Caco-2 (cell line): Measurements from ENCODE around the gene DNAH8. TPM values are rescaled to one million over a fixed set of nuclear protein-coding genes. Genes with fewer than 3 reads are reported as not detected.

ENCODE experiments used
- BruUV-seq: library from RNA; stranded (reverse); fragments of 400-500 nt; replicated peaks from 2 replicates; lab custom pipeline; 2021; lab: Mats Ljungman, UMichigan
- CTCF ChIA-PET: fragments of 300-600 bp; sonication (Branson Sonifier 250); formaldehyde crosslinking; loops from one replicate; lab custom pipeline; 2022; ENCODE audit warnings: antibody characterized with exemption; lab: Charles Lee
- POLR2A ChIA-PET: fragments of 300-600 bp; sonication (Branson Sonifier 250); formaldehyde crosslinking; loops from one replicate; lab custom pipeline; 2022; ENCODE audit warnings: antibody characterized with exemption; lab: Charles Lee
- DNase-seq, 2 experiments: peaks; one replicate each; pipeline versions ENCODE4 v3.0.0 to v3.0.0-alpha.2; 2020 to 2022
- H3K27me3 ChIP-seq: replicated peaks from 2 replicates; pipeline ENCODE4 v1.6.0; 2011; ENCODE audit warnings: low read length; ENCODE audit not compliant: control insufficient read depth, insufficient read depth
- H3K36me3 ChIP-seq: 2 replicates; pipeline ENCODE4 v1.5.1; 2011; ENCODE audit warnings: low read length; ENCODE audit not compliant: control insufficient read depth, insufficient read depth
- H3K4me1 ChIP-seq: fragments of 250-450 bp; sonication (Bioruptor Pico); 2 replicates; pipeline ENCODE4 v1.5.1; 2020; ENCODE audit warnings: mild to moderate bottlenecking
- H3K4me3 ChIP-seq: 2 replicates; pipeline ENCODE4 v1.5.1; 2011; ENCODE audit warnings: low read depth, mild to moderate bottlenecking, control low read depth, low read length
- H3K9me3 ChIP-seq: fragments of 250-450 bp; sonication (Bioruptor Pico); 2 replicates; pipeline ENCODE4 v1.5.1; 2020; ENCODE audit warnings: mild to moderate bottlenecking, moderate library complexity
- H3K27ac Mint-ChIP-seq: one replicate; pipeline ENCODE4 v1.8.0; 2022; ENCODE audit warnings: mixed read lengths; ENCODE audit not compliant: unreplicated experiment
- H3K27me3 Mint-ChIP-seq: one replicate; pipeline ENCODE4 v1.8.0; 2022; ENCODE audit warnings: mixed read lengths; ENCODE audit not compliant: insufficient read depth, unreplicated experiment
- H3K36me3 Mint-ChIP-seq: one replicate; pipeline ENCODE4 v1.8.0; 2022; ENCODE audit warnings: mild to moderate bottlenecking, mixed read lengths; ENCODE audit not compliant: insufficient read depth, unreplicated experiment
- H3K4me1 Mint-ChIP-seq: one replicate; pipeline ENCODE4 v1.8.0; 2022; ENCODE audit warnings: low read depth, mixed read lengths; ENCODE audit not compliant: unreplicated experiment
- H3K4me3 Mint-ChIP-seq: one replicate; pipeline ENCODE4 v1.8.0; 2022; ENCODE audit warnings: mild to moderate bottlenecking, moderate library complexity, mixed read lengths; ENCODE audit not compliant: unreplicated experiment
- H3K9me3 Mint-ChIP-seq: one replicate; pipeline ENCODE4 v1.8.0; 2022; ENCODE audit warnings: mixed read lengths; ENCODE audit not compliant: unreplicated experiment
- intact Hi-C: fragments of 100-400 bp; cut with micrococcal nuclease; formaldehyde crosslinking; loops from one replicate; pipeline ENCODE4 v1.10.0; 2022; ENCODE audit not compliant: unreplicated experiment
- total RNA-seq: library from RNA; stranded (reverse); gene quantifications from 2 replicates; pipeline ENCODE4 v1.2.3, GENCODE V29; 2022
- TF ChIP-seq, protein P1 (sequence below), 2 experiments: fragments of 200-600 bp in 1 of 2; IDR thresholded peaks; 1 replicate in 1 of 2; 2 replicates in 1 of 2; pipeline versions ENCODE4 v1.5.1 to v1.8.0; 2011 to 2022; ENCODE audit warnings: antibody characterized with exemption in 1 of 2, control low read depth in 1 of 2, inconsistent platforms in 1 of 2, low read depth in 1 of 2, low read length in 1 of 2, mild to moderate bottlenecking in 1 of 2, moderate library complexity in 1 of 2; ENCODE audit not compliant: insufficient read depth in 1 of 2, severe bottlenecking in 1 of 2, unreplicated experiment in 1 of 2

Gene DNAH8
- total RNA-seq, 1 experiment from 2014 or later, result not detected

DNA sequence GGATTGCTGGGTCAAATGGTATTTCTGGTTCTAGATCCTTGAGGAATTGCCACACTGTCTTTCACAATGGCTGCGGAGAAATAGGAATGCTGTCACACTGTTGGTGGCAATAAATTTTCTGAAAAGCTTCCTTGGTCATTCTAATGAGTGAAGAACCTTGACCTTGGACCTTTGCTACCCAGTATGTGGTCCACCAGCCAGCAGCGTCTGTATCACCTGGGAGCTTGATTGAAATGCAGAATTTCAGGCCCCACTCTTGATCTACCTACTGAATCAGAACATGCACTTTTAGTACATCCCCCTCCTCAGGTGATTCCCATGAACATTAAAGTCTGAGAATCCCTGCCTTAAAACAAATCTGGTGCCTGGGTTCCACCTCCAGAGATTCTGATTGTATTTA, 305.9 kb downstream of the DNAH8 start:
- intact Hi-C loops, result no loop called here
- POLR2A ChIA-PET, result no interaction called here
- no TSS peak for BruUV-seq

DNA sequence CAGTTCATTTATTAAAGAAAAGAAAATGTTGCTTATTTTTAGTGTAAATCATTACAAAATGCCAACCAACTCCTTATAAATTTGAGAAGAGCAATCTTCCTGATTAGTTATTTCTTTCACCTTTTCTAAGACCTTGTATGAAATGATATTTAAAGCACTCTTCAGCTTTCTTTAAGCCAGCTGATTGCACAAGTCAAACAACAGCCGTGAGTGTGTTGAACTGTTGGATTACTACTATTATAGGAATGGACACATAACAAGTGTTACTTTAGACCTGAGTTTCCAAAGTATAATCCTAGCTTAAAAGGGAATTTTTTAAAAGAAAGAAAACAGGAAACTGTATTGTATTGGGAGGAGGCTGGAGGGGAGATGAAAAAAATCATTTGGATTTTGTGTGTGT, 306.7 kb downstream of the DNAH8 start:
- POLR2A ChIA-PET, result no interaction called here
- CTCF ChIA-PET, result no interaction called here
- intact Hi-C loops, result no loop called here
- Mint-ChIP-seq H3K4me1 (no peaks in the 10 kb centered on the region), H3K4me3 (no peak overlapping the region), H3K27ac (no peak overlapping the region), H3K27me3 (no peaks in the 10 kb centered on the region), H3K9me3 (no peaks in the 10 kb centered on the region), H3K36me3 (no peaks in the 10 kb centered on the region)
- Histone ChIP-seq H3K36me3 (no peaks in the 10 kb centered on the region), H3K4me3 (no peak overlapping the region), H3K27me3 (no peaks in the 10 kb centered on the region; the same call in 1 of the 2 replicates), H3K9me3 (no peaks in the 10 kb centered on the region), H3K4me1 (no peaks in the 10 kb centered on the region)
- BruUV-seq, result no TSS peak
- no peak for DNase-seq
- TF ChIP-seq, protein P1, sequence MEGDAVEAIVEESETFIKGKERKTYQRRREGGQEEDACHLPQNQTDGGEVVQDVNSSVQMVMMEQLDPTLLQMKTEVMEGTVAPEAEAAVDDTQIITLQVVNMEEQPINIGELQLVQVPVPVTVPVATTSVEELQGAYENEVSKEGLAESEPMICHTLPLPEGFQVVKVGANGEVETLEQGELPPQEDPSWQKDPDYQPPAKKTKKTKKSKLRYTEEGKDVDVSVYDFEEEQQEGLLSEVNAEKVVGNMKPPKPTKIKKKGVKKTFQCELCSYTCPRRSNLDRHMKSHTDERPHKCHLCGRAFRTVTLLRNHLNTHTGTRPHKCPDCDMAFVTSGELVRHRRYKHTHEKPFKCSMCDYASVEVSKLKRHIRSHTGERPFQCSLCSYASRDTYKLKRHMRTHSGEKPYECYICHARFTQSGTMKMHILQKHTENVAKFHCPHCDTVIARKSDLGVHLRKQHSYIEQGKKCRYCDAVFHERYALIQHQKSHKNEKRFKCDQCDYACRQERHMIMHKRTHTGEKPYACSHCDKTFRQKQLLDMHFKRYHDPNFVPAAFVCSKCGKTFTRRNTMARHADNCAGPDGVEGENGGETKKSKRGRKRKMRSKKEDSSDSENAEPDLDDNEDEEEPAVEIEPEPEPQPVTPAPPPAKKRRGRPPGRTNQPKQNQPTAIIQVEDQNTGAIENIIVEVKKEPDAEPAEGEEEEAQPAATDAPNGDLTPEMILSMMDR (IDR thresholded peaks at IDR 0.05; ENCODE audit: insufficient read depth in 1 of 2, low read depth in 1 of 2, low read length in 1 of 2, severe bottlenecking in 1 of 2, unreplicated experiment in 1 of 2), result no peak

More for the DNA sequence above, 305.9 kb downstream of the DNAH8 start:
- no peaks in the 10 kb centered on the region for H3K9me3 ChIP-seq
- no peak overlapping the region for H3K4me3 ChIP-seq
- no peaks in the 10 kb centered on the region for H3K4me1 ChIP-seq
- no peaks in the 10 kb centered on the region for H3K27me3 ChIP-seq
- TF ChIP-seq, protein P1 (IDR thresholded peaks at IDR 0.05; ENCODE audit: insufficient read depth in 1 of 2, low read depth in 1 of 2, low read length in 1 of 2, severe bottlenecking in 1 of 2, unreplicated experiment in 1 of 2), result no peak
- H3K27me3 Mint-ChIP-seq, result no peaks in the 10 kb centered on the region
- no peaks in the 10 kb centered on the region for H3K4me1 Mint-ChIP-seq
- H3K4me3 Mint-ChIP-seq, result no peak overlapping the region
- CTCF ChIA-PET, result no interaction called here
- DNase-seq, result no peak
- peaks cover under 1% of the 10 kb centered on the region for H3K9me3 Mint-ChIP-seq
- no peaks in the 10 kb centered on the region for H3K36me3 Mint-ChIP-seq
- H3K27ac Mint-ChIP-seq, result no peak overlapping the region
- H3K36me3 ChIP-seq, result no peaks in the 10 kb centered on the region

DNA sequence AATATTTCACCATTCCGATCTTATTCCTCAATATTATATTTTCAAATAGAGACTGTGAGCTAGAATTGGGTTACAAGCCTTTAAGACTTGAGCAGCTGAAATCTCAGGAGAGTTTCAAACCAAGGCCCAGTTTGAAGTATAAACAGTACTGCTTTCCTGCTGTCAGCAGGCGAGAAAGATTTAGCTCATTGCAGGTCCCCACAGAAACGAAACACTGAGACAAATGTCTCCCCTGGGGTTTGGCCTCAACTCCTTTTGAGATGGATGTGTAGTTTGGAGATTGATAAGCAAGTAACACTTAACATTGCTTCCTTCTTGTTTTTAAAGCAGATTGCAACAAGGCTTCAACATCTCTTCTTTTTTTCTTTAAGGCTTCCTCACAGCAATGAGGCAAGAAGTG, 311.1 kb downstream of the DNAH8 start:
- H3K4me3 ChIP-seq, result no peak overlapping the region
- intact Hi-C loops, result no loop called here
- peaks cover 5% of the 10 kb centered on the region for H3K36me3 Mint-ChIP-seq
- TF ChIP-seq, protein P1 (IDR thresholded peaks at IDR 0.05; ENCODE audit: insufficient read depth in 1 of 2, low read depth in 1 of 2, low read length in 1 of 2, severe bottlenecking in 1 of 2, unreplicated experiment in 1 of 2), result no peak
- BruUV-seq, result no TSS peak
- H3K4me3 Mint-ChIP-seq, result no peak overlapping the region
- no peaks in the 10 kb centered on the region for H3K9me3 ChIP-seq
- H3K9me3 Mint-ChIP-seq, result no peaks in the 10 kb centered on the region
- no peaks in the 10 kb centered on the region for H3K4me1 ChIP-seq
- no peaks in the 10 kb centered on the region for H3K36me3 ChIP-seq
- POLR2A ChIA-PET, result interaction anchor here (0.6 kb wide), 1 partner anchor 387 kb away, joined by 6 read pairs; no protein-coding TSS in a partner anchor
- no peak overlapping the region for H3K27ac Mint-ChIP-seq
- no peaks in the 10 kb centered on the region for H3K27me3 Mint-ChIP-seq
- no peaks in the 10 kb centered on the region; the same call in 1 of the 2 replicates for H3K27me3 ChIP-seq
- CTCF ChIA-PET, result no interaction called here
- no peak for DNase-seq
- H3K4me1 Mint-ChIP-seq, result peaks cover 7% of the 10 kb centered on the region
